MM.1S (cell line): ENCODE measurements around the gene CNTNAP2.

Experiments used
- CTCF ChIP-seq: fragments of 300-600 bp; sonication (generic); IDR thresholded peaks from 2 replicates; pipeline ENCODE4 v1.5.1; 2016; ENCODE audit warnings: antibody characterized with exemption, low read length, mixed read lengths
- EZH2 ChIP-seq: fragments of 300-600 bp; sonication (generic); optimal IDR thresholded peaks from 2 replicates; pipeline ENCODE3; 2017; ENCODE audit warnings: low read depth, mild to moderate bottlenecking, antibody characterized with exemption, low read length, mixed read lengths

- TF ChIP-seq CTCF (no peak), EZH2 (no peak)
Observed at GRCh38 chr7:146185844-146186243, 69.2 kb downstream of the CNTNAP2 start.
